Umbilical cord (tissue), 2 donors: ENCODE data around the gene FANCD2. TPM values are rescaled to one million over a fixed set of nuclear protein-coding genes. Genes with fewer than 3 reads are reported as not detected.
"Not testable (repeated sequence)": the region's sequence is repeated elsewhere in the genome, so short reads cannot be mapped to it uniquely, and the experiment has no call there.

Experiments used
- DNase-seq: peaks from one replicate; pipeline ENCODE4 v3.0.0-alpha.2; 2015; ENCODE audit warnings: low spot score
- total RNA-seq: library from RNA; depleted of rRNA; stranded (reverse); fragments of >200 nt; gene quantifications from one replicate; pipeline ENCODE4 v1.2.3, GENCODE V29; 2014; ENCODE audit warnings: low replicate concordance; ENCODE audit not compliant: insufficient read depth

The FANCD2 gene
- 2.6 TPM for total RNA-seq

DNA sequence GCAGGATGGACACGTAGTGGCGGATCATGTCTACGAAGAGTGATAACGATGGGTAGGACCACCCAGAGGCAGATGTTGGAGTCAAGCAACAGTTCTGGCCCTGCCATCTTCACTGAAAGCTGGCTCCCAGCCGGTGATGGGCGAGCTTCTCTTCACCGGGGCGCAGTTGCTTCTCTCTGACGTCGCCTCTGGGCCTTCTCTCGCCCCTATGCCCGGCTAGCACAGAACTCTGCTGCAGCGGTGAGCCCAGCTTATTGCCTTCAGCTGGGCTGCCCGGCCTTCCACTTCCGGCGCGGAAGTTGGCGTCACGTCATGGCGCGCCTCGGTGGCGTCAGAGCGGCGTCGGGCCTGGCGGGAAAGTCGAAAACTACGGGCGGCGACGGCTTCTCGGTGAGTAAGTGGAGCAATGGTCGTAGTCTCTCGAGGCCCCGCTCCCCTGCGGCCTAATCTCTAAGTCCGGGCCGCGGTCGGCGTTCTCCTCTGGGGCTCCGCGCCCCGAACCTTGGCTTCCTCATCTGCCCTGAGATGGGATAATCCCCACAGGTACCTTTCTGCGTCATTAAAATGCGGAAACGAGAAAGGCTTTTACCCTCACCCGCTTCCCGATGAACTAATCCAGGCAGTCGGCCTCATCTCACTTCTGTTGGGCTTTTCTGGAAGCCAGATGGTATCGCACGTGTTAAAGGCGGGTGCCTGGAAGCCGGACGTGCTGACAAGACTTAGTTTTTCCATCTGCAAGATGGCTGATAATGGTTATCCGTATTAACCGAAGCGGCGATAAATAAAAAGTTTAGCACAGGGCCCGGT is at the start of gene FANCD2:
FANCD2 (plus strand) TSS at position 354 of the 807 bp plus-strand sequence. CDS start 2,221 bp downstream, outside the sequence.
- peak; percentile 89 for DNase-seq

DNA sequence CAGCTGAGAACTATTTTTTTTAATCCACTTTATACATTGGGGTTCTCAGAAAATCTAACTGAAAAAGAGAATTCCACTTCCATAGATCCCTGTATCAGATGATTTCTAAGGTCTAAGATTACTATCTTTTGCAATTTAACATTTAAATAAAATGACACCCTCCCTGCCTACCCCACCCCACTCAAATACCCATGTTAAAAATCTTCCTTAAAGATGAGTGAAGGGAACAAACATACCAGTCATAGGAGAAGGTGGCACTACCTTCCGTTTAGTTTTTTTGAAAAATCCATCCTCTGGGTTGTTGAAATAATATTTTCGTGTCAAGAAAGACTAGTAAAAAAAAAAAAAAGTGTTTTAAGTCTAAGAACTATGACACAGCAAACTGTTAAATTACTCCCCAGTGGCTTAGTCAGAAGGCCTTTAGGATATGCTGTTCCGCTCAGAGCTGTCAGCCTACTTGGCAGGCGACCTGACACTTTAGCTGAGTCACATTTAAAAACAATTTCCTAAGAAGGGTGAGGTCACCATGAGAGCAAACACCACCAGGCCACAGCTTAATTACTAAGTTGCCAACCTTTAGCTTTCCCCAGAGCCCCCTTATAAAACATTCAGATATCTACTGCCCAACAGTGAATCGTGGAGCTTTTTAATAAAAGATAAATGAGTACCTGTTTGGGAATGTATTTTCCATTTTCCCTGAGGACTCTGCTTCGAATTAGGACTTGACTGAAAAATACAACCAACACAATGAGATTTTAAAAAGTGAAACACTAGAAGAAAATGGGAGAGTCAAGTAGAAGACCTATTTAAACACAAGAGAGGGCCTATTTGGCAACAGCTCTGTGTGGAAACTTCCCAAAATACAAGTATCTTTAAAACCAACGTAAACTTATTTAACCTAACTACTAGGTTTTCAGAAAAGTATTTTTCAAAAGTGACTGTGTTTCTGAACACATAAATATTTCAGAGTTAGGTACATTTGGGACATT is 49.2 kb upstream of the FANCD2 start:
- DNase-seq: peak; percentile 23

DNA sequence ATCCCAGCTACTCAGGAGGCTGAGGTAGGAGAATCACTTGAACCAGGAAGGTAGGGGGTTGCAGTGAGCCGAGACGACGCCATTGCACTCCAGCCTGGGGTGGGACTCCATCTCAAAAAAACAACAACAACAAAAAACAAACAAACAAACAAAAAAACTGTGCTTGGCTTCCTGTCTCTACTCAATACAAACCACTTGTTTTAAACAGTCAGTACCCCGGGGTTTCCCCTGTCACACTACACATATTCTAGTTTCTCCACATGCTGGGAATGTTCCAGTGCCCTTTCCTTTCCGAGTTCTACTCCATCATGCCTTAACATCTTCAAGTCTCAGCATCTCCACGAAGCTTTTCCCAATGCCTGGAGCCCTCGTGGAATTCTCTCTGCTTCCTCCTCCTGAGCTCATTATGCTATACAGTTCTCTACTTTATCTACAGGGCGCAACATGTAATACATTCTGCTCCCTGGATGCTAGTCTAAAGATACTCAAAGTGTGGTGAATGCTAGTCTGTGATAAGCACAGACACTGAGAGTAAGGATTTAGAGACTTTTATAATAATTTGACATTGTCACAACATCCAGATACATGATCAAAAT is 47.4 kb upstream of the FANCD2 start:
- no peak for DNase-seq

DNA sequence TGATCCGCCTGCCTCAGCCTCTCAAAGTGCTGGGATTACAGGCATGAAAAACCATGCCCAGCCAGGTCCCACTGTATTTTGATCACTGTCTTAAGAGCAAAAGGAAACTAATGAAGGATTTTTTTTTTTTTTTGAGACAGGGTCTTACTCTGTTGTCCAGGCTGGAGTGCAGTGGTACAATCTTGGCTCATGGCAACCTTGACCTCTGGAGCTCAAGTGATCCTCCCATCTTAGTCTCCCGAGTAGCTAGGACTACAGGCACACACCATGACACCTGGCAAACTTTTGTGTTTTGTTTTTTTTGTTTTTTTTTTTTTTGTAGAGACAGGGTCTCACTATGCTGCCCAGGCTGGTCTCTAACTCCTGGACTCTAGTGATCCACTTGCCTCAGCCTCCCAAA is 46.0 kb upstream of the FANCD2 start:
- no peak for DNase-seq

DNA sequence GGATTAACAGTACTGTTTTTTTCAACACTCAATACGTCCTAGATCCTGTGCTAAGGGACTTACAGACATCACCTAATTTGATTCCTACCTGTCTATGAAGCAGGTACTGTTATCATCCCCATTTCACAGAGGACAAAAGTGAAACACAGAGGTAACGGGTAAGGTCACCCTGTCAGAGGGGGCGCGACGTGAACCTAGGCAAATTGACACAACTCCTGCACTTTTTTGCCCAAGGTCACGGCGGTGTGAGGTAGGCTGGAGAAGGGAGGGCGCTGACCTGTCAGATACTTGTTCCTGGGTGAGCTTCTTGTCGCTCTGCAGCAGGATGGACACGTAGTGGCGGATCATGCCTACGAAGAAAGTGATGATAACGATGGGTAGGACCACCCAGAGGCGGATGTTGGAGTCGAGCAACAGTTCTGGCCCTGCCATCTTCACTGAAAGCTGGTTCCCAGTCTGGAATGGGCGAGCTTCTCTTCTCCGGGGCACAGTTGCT is 40.0 kb upstream of the FANCD2 start:
- DNase-seq: no peak

DNA sequence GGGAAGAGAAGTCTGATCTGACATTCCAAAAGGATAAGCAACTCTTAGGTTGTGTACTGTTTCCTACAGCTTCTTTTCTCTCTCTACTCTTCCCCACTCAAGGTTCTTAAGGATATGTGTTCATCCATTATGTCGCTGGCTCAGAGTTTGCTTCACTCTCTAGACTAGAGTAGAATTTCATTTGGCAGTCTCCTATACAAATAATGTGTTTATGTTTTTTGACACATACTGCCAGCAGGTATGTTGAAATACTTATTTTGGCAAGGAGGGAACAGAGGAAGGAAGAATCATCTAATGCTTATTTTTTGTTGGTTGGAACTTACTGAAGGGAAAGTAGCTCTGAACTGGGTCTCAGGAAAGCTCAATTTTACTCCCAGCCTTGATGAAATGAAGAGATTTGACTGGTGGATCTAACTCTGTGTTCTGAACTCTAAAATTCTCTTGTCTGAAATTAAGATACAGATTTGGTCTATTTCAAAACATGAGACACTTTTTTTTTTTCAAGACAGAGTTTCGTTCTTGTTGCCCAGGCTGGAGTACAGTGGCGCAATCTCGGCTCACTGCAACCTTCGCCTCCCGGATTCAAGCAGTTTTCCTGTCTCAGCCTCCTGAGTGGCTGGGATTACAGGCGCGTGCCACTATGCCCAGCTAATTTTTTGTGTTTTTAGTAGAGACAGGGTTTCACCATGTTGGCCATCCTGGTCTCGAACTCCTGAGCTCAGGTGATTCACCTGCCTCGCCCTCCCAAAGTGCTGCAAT is 32.0 kb upstream of the FANCD2 start:
- no peak for DNase-seq

DNA sequence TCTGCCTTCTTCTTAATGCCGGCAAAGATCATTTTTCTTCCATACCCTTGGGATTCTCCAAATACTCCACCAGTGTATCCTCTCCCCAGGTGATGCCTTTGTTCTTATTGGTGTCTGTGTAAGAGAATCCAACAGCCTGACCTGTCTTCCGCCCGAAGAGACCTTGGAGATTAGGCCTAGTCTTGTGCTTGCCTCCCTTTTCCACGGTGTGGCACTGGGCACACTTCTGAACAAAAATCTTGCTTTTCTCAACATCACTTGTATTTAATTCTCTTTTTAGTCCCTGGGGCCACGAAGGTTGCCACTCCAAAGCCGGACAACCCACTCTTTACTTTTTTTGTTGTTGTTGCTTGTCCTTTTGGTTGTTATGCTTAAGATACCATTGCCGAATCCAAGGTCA is 25.6 kb upstream of the FANCD2 start:
- DNase-seq: no peak

DNA sequence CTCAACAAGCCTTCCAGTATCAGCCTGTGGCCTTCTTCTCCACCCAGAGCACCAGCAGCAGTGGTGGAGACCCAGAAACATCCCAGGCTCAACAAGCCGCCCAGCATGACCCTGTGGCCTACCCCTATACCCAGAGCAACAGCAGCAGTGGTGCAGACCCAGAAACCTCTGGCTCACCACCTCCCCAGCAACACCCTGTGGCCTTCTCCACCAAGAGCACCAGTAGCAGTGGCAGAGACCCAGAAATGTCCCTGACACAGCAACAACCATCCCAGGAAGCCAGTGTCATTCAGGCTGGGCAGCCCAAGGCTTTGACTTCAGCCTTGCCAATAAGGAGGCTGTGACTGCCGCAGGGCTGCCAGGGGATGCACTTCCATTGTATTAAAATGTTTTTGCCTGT is 23.3 kb upstream of the FANCD2 start:
- no peak for DNase-seq

DNA sequence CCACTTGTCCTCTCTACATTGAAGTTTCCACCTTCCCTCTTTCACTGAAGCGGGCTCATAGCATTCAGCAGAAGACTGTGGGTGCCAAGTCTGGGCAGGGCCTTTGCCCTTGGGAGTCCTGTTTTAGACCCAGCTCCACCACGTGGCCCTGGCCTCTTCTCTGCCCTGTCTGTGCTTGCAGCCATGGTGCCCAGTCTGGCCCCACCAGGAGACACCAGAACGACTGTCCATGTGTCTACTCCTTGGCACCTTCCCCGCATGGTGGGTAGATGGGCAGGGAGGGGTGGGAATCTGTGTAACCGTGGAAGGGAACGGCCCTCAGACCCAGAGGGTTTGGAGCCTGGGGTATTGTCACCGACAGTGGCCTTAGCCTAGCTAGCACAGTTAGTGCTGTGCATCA is 21.7 kb upstream of the FANCD2 start:
- no peak for DNase-seq

DNA sequence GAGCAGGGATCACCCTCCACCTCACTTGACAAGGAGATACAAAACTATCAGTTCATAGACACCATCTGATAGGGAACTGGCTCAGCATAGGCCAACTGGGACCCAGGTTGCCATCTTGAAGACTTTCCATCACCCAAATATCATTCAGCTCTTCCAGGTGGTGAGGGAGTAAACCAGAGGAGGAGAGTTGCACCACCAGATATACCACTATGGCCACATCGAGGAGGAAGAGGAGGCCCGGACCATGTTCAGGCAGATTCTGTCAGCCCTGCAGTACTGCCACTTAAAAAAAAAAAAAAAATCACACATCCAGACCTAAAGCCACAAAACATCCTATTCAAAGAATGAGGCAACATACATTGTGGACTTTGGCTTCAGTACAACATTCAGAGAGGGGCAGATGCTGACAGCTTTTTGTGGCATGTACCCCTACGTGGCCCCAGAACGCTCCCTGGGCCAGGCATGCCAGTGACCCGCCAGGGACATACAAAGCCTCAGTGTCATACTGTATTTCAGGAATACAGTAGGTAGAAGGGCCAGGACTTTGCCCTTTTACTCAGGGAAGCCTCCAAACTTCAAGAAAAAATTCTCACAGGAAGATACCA is 21.2 kb upstream of the FANCD2 start:
- DNase-seq: no peak

DNA sequence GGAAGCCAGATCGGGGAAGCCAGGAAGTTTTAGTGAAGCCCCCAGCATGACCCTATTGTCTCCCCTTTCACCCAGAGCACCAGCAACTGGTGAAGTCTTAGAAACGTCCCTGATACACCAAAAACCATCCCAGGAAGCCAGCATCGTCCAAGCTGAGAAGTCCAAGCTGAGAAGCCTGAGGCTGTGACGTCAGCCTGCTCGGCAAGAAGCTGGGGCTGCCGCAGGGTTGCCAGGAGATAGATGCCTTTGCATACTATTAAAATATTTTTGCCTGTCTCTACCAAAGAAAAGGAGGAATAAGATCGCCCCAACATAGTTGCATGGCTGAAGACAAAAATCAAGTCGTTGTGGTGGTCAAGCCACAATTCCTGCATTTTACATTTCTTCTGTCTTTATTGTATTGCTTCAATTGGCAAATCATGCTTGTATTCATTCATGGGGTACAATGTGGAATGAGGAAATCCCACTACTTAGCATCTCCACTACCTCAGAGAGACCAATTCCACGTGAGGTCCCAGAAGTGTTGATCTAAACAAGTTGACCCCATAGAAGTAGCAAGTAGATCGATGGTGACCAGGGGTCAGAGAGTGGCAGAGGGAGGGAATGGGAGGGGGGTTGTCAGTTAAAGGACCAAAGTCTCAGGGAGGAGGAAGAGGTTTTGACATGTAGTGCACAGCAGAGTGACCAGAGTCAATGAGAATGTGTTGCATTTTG is 20.0 kb upstream of the FANCD2 start:
- DNase-seq: no peak

DNA sequence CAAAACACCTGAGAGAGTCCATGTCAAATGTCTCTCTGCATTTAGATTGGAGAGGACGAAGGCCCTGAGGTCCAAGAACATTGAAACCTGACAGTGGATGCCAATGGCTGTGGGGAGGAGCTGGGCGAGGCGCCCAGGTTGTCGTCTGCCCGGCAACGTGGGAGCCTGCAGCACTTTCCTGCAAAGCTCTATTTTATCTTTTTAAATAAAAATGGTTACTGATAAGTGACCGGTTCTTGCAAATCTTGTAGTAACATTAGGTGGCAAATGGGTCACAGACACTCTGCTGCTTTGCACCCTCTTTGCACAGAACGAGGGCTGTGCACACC is 19.5 kb upstream of the FANCD2 start:
- DNase-seq: no peak

DNA sequence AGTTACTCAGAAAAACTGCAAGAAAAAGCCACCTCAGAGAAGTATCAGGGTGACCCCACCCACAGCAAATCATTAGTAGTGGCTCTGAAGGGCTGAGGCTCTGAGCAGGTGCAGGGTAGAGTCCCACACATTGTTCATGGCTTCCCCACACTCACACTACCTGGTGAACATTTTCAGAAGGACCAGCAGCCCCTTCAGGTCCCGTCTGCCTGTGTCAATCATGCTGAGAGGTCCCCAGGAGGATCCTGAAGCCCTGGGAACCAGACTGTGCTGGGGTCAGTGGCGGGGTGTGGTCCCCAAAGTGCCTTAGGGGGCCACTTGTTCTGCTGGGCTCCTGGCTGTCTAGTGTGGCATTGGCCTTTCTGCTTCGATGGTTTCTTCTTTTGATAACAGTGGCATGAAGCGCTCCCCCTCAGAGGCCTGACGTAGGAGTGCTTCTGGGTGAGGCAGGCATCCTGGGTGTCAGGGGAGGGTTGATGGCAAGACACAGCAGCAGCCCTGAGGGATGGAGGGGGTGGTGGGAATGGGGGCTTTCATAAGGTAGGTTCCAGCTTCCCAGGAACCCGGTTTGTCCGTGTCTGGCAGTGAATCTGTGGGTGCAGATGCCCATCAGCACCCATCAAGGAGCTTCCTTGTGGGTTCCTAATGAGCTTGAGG is 19.0 kb upstream of the FANCD2 start:
- no peak for DNase-seq

DNA sequence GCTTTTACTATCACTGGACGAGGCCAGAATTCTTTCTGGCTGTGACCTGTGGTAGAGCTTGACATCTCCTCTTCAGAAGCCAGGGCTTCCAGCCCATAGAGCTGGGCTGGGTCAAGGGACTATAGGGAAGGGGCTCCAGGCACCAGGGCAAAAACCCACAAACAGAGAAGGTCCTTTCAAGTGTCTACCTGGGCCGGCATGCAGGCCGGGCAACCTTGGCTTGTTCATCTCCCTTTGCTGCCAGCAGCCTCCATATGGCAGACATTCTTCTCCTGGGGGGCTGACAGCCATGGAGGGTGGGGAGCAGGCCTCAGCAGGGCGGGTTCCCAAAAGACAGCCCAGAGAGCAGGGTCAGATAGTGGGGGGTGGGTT is 18.0 kb upstream of the FANCD2 start:
- DNase-seq: not testable (repeated sequence)

DNA sequence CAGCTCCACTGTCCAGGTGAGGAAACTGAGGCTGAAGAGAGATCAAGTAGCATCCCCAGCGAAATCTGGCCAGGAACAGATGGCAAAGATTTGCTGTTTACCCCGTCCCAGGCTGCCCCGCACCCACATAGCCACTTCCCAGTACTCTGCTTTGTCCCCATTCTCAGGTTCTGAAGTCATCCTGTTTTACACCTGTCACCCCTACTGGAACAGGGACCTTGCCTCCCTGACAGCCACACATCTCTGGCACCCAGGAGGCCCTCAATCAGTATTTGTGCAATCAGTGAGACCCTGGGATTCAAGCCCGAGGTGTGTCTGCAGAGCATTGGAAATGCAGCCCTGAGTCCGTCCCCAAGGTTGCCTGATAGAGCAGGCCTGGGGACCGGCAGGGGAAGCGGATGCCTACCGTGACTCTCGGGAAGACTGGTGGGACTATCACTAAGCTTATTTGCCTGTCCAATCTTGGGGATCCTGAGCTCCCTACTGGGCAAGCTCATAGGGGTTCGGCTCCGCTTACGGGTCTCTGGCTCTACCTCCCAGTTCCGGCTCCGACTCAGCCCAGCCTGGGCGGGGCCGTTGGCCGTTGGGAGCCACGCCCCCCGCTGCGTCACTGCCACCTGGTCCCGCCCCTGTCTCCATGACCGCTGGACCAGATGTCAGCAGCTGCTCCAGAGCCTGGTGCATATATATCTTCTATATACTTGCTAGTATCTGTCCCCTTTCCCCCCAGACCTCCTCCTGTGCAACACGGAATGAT is 17.5 kb upstream of the FANCD2 start:
- peak; percentile 89 for DNase-seq

DNA sequence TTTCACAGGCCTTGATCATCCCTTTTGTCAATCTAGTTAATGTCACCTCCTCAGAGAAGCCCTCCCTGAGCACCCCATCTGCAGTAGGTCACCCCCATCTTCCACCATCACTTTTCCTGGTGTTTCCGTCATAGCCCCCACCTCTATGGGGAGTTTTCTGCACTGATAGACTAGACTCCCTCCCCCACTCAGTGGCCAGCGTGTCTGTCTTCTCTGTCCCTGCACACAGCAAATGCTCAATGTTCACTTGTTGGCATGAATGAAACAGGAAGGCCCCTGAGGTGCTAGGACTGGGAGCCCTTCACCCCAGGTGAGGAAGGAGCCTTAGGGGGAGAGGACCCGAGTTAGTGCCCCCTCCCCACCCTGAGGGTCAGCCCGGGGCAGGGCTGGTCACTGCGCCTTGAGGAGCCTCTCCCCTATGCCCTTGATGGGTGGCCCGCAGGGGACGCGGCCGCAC is 15.8 kb upstream of the FANCD2 start:
- peak; percentile 17 for DNase-seq

DNA sequence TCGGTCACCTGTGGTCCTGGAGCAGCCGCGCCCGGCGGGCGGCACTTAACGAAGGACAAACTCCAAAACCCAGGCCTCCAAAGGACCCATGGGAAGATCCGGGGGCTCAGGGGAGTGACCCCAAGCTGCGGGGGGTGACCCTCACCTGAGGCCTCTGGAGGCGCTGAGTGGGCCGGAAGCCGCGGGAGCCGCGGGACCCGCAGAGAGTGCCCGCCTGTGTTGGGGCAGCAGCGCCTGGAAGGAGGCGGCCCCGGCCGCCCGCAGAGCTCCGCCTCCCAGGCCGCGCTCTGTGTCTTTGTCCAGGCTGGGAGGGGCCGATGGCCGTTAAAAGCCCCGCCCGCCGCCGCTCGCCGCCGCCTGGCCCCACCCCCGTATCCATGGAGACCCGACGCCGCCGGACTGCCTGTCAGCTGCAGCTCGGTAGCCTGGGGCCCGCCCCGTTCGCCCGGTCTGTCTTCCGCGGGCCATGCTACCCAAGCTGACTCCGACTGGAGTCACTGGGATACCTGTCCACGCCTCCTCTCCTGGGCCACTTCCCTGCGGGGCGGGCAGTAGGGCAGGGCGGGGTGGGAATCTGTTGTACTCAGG is 15.3 kb upstream of the FANCD2 start:
- DNase-seq: peak; percentile 90

DNA sequence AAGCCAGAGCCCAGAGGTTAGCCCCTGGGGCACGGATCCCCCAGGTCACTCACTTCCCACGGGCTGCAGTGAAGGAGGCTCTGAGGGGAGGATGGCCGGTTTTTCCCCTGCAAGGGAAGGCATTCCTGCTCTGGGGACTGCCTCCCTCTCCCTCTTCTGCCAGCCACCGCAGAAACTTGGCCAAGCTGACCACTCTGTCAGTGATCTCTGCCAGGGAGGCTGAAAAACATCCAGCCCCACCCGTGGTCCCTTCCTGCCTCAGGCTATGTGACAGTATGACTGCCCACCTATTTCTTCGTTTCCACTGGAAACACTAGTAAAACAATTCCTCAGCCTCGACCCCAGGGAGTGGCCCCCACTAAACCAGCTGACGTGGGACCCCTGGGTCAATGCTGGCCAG is 14.6 kb upstream of the FANCD2 start:
- no peak for DNase-seq
